ENCODE results near the gene RENBP.

The RENBP gene

DNA sequence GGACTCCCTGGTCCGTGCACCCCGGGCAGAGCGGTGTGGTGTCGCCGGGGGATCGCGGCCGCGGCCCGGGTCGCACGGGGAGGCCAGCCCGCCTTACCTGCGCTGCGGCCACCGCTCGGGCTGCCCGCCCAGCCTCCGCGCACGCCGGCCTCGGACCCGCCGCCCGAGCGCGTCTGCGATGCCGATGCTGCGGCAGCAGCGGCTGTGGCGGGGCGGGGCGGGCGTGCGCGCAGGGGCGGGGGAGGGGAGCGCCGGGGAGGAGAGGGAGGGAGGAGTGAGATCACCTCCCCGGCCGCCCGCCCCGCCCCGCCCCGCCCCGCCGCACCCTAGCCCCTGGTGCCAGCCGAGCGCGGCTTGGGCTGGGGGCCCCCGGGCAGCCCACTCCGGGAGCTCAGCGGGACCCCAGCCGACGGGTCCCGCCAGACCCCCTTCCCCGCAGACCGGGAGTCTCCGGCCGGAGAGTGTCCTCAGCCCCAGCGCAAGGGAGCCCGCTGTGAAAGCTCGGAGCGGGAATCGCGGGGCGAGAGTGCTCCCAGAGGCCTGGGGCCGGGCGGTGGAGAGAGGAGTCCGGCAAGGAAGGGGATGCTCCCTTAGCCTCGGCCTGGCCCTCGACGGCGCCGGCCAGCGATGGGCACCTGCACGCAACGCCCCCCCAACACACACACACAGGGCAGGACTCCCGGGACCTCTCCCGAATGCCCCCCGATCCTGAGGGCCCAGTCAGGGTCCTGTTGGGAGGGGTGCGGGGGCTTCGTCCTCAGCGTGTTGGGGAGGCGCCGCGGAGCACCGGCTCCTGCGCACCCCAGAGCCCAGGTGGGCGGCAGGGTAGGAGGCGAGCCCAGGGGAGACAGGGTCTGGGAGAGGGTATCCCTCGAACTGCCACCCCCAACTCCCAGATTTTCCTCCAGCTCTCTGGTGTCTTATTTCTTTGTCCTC is 58.2 kb downstream of the RENBP start, which contains the start of gene L1CAM:
Gene L1CAM, minus strand, starts transcription at position 206 of the 936 bp plus-strand sequence. CDS start 10,337 bp downstream, outside the sequence.
- DNase-seq = no peak
